K562 (cell line): ENCODE results near the gene ZFPM1. TPM values are rescaled to one million over a fixed set of nuclear protein-coding genes. Genes with fewer than 3 reads are reported as not detected.
A peak's percentile ranks its signal among the peaks of the same experiment; 100 is the strongest.

ENCODE experiments used
- COPS2 ChIP-seq: fragments of 450-650 bp; conservative IDR thresholded peaks from 2 replicates; pipeline ENCODE4 v1.6.1; 2016; ENCODE audit warnings: mild to moderate bottlenecking, moderate library complexity
- CREB1 ChIP-seq, 2 experiments: sonication (generic) in 1 of 2; formaldehyde crosslinking in 1 of 2; IDR thresholded peaks; 2 replicates each; pipeline versions ENCODE4 v1.6.1 to v1.8.0; 2012 to 2022; ENCODE audit warnings: inconsistent platforms in 1 of 2, mild to moderate bottlenecking in 1 of 2, missing genetic modification reagents in 1 of 2, moderate library complexity in 1 of 2
- CTCFL ChIP-seq: IDR thresholded peaks from 2 replicates; pipeline ENCODE4 v1.6.1; 2011; ENCODE audit warnings: borderline replicate concordance, low read depth, mild to moderate bottlenecking, moderate library complexity, low read length; ENCODE audit not compliant: insufficient read depth, poor library complexity, severe bottlenecking
- FOXK1 ChIP-seq: sonication (generic); formaldehyde crosslinking; IDR thresholded peaks from 2 replicates; pipeline ENCODE4 v1.8.0; 2022; ENCODE audit warnings: missing genetic modification reagents, mild to moderate bottlenecking, borderline replicate concordance
- HBP1 ChIP-seq: fragments of 450-650 bp; formaldehyde crosslinking; IDR thresholded peaks from 2 replicates; pipeline ENCODE4 v1.4.0; 2022; ENCODE audit warnings: missing genetic modification characterization
- KLF13 ChIP-seq: fragments of 450-650 bp; IDR thresholded peaks from 2 replicates; pipeline ENCODE4 v1.6.1; 2016; ENCODE audit warnings: missing genetic modification characterization, low read depth, mild to moderate bottlenecking, missing compliant biosample characterization, moderate library complexity, borderline replicate concordance
- LCOR ChIP-seq: sonication (generic); formaldehyde crosslinking; IDR thresholded peaks from 2 replicates; pipeline ENCODE4 v1.8.0; 2022; ENCODE audit warnings: mild to moderate bottlenecking, missing genetic modification reagents
- NFIC ChIP-seq: fragments of 450-650 bp; IDR thresholded peaks from 2 replicates; pipeline ENCODE4 v1.6.1; 2017; ENCODE audit warnings: mild to moderate bottlenecking, inconsistent platforms
- NONO ChIP-seq, 2 experiments: fragments of 200-400 bp in 1 of 2; fragments of 450-650 bp in 1 of 2; formaldehyde crosslinking in 1 of 2; IDR thresholded peaks; 2 replicates each; pipeline ENCODE4 v1.6.1; 2017; ENCODE audit warnings: low read depth in 2 of 2, mild to moderate bottlenecking in 2 of 2, moderate library complexity in 2 of 2, low read length in 1 of 2
- OTX1 ChIP-seq: fragments of 450-650 bp; formaldehyde crosslinking; IDR thresholded peaks from 2 replicates; pipeline ENCODE4 v1.4.0; 2022; ENCODE audit warnings: mild to moderate bottlenecking
- POLR3A ChIP-seq: IDR thresholded peaks from 2 replicates; pipeline ENCODE4 v1.6.1; 2011; ENCODE audit warnings: borderline replicate concordance, mild to moderate bottlenecking, moderate library complexity; ENCODE audit not compliant: insufficient read length, insufficient read depth; ENCODE audit errors: extremely low read depth
- SIN3B ChIP-seq: fragments of 450-650 bp; IDR thresholded peaks from 2 replicates; pipeline ENCODE4 v1.6.1; 2017; ENCODE audit warnings: low read depth, mild to moderate bottlenecking, moderate library complexity
- SOX6 ChIP-seq: fragments of 450-650 bp; IDR thresholded peaks from 2 replicates; pipeline ENCODE4 v1.6.1; 2014; ENCODE audit warnings: mild to moderate bottlenecking
- STAG1 ChIP-seq: sonication (generic); formaldehyde crosslinking; IDR thresholded peaks from 2 replicates; pipeline ENCODE4 v1.5.0; 2020; ENCODE audit warnings: missing genetic modification reagents, borderline replicate concordance
- TBP ChIP-seq: optimal IDR thresholded peaks from 2 replicates; pipeline ENCODE3; 2011; ENCODE audit warnings: low read depth, low read length, improper control_type of control experiment
- ZNF436 ChIP-seq: fragments of 250-450, 450-650 bp; sonication (Bioruptor Pico); formaldehyde crosslinking; IDR thresholded peaks from 2 replicates; pipeline ENCODE4 v1.7.0; 2020; ENCODE audit warnings: mild to moderate bottlenecking
- ZNF512 ChIP-seq: IDR thresholded peaks from 2 replicates; pipeline ENCODE4 v1.6.1; 2016; ENCODE audit warnings: missing genetic modification characterization, missing compliant biosample characterization
- polyA plus RNA-seq, 8 experiments: library from polyadenylated mRNA; depleted of rRNA in 4 of 8; stranded (reverse) in 5 of 8; unstranded in 3 of 8; fragments of >200 nt; fragmentation: Nextera tagmentation in 2 of 8; fragmentation: Illumina TruSeq in 1 of 8; extraction: Ambion mirVana in 2 of 8; extraction: Trizol in 1 of 8; gene quantifications; 2 replicates each; pipeline versions ENCODE4 v1.2.1 to v1.2.3, GENCODE V29; 2011 to 2014; ENCODE audit warnings: inconsistent platforms in 1 of 8, missing spikeins in 1 of 8
- total RNA-seq, 7 experiments: library from RNA; depleted of rRNA in 6 of 7; stranded (reverse); fragments of >200 nt in 6 of 7; fragmentation: Illumina TruSeq in 2 of 7; extraction: Trizol in 2 of 7; gene quantifications; 2 replicates each; pipeline versions ENCODE4 v1.2.1 to v1.2.3, GENCODE V29; 2011 to 2021; ENCODE audit warnings: low replicate concordance in 1 of 7
- TF ChIP-seq, protein P1 (sequence below): fragments of 450-650 bp; IDR thresholded peaks from 2 replicates; pipeline ENCODE4 v1.6.1; 2016
- TF ChIP-seq, protein P2 (sequence below): fragments of 250-450 bp; sonication (Bioruptor Pico); IDR thresholded peaks from 2 replicates; pipeline ENCODE4 v1.9.0; 2021; ENCODE audit warnings: mild to moderate bottlenecking

ZFPM1 gene
- total and polyA plus RNA-seq, 9 of the 15 experiments (the other 6 are each of a cell fraction or from before 2014, with no cell fraction given), result 0.03 to 35.9 (median 1.4) TPM

GRCh38 chr16:88442727-88443576 is 10.1 kb upstream of the ZFPM1 start (continued):
- TF ChIP-seq CREB1 (IDR thresholded peaks at IDR 0.05) (no peak), CREB1 (CRISPR knock-in tag; IDR thresholded peaks at IDR 0.05) (no peak; the same call in 1 of the 2 replicates), KLF13 (tag) (no peak), HBP1 (CRISPR knock-in tag) (0 out of 2 replicates have a peak, but pooled peaks have one; percentile 22), SOX6 (no peak), CTCFL (no peak), SIN3B (0 out of 2 replicates have a peak, but pooled peaks have one; percentile 26), ZNF512 (tag) (no peak), NFIC (peak; percentile 48; the same call in 1 of the 2 replicates), STAG1 (CRISPR knock-in tag) (peak; percentile 100), COPS2 (no peak), POLR3A (no peak), TBP (no peak), LCOR (0 out of 2 replicates have a peak, but pooled peaks have one; percentile 39), FOXK1 (CRISPR knock-in tag) (no peak), OTX1 (CRISPR knock-in tag) (no peak), NONO (IDR thresholded peaks at IDR 0.05; ENCODE audit: low read depth in 2 of 2, low read length in 1 of 2) (peak in 1 of 2 experiments; percentile 45; a peak in 1 of 4 replicates), ZNF436 (CRISPR knock-in tag) (no peak)
- TF ChIP-seq, protein P1, sequence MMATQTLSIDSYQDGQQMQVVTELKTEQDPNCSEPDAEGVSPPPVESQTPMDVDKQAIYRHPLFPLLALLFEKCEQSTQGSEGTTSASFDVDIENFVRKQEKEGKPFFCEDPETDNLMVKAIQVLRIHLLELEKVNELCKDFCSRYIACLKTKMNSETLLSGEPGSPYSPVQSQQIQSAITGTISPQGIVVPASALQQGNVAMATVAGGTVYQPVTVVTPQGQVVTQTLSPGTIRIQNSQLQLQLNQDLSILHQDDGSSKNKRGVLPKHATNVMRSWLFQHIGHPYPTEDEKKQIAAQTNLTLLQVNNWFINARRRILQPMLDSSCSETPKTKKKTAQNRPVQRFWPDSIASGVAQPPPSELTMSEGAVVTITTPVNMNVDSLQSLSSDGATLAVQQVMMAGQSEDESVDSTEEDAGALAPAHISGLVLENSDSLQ, result no peak
- TF ChIP-seq, protein P2, sequence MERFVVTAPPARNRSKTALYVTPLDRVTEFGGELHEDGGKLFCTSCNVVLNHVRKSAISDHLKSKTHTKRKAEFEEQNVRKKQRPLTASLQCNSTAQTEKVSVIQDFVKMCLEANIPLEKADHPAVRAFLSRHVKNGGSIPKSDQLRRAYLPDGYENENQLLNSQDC, result no peak
